Activated effector memory CD4-positive, alpha-beta T cell treated with Interleukin-2 at 50 U/mL for 16 hours (primary cell): ENCODE measurements around the gene PATE3.

ENCODE experiments used
- DNase-seq: peaks from one replicate; pipeline ENCODE4 v3.0.0-alpha.2; 2020

The PATE3 gene

GRCh38 chr11:125787827-125788226, at the start of gene PATE3:
Gene PATE3 (plus strand): TSS chr11:125788127. CDS start chr11:125788152, 25 bp downstream.
- no peak for DNase-seq

GRCh38 chr11:125740617-125741016, 47.3 kb upstream of the PATE3 start:
- no peak for DNase-seq

GRCh38 chr11:125743681-125744080, 44.2 kb upstream of the PATE3 start:
- DNase-seq = no peak

- no peak for DNase-seq
Measured at GRCh38 chr11:125745979-125746378, 41.9 kb upstream of the PATE3 start, which contains the start of gene PATE1. Gene PATE1 (plus strand): TSS chr11:125746279. CDS start chr11:125746305, 26 bp downstream.

GRCh38 chr11:125750629-125751028, 37.3 kb upstream of the PATE3 start:
- no peak for DNase-seq

- no peak for DNase-seq
Measured at GRCh38 chr11:125756050-125756449, 31.9 kb upstream of the PATE3 start.

- no peak for DNase-seq
Measured at GRCh38 chr11:125762445-125762844, 25.5 kb upstream of the PATE3 start.

- no peak for DNase-seq
Measured at GRCh38 chr11:125763483-125763882, 24.4 kb upstream of the PATE3 start.

GRCh38 chr11:125766251-125766650, 21.7 kb upstream of the PATE3 start:
- no peak for DNase-seq

GRCh38 chr11:125768336-125769046, 19.4 kb upstream of the PATE3 start:
- no peak for DNase-seq

GRCh38 chr11:125770583-125770982, 17.3 kb upstream of the PATE3 start:
- no peak for DNase-seq

- DNase-seq = no peak
Measured at GRCh38 chr11:125772834-125773505, 15.0 kb upstream of the PATE3 start.

GRCh38 chr11:125773516-125773915, 14.4 kb upstream of the PATE3 start:
- DNase-seq = no peak

- DNase-seq = no peak
Measured at GRCh38 chr11:125777309-125777708, 10.6 kb upstream of the PATE3 start.

- DNase-seq = no peak
Measured at GRCh38 chr11:125778728-125779127, 9.2 kb upstream of the PATE3 start, which contains the start of gene PATE2. Gene PATE2 (minus strand): TSS chr11:125778828. CDS start chr11:125778773, 55 bp downstream.

- DNase-seq = no peak
Measured at GRCh38 chr11:125784678-125785077, 3.2 kb upstream of the PATE3 start.

- DNase-seq = no peak
Measured at GRCh38 chr11:125790825-125791224, 2.9 kb downstream of the PATE3 start.

GRCh38 chr11:125797641-125798040, 9.7 kb downstream of the PATE3 start:
- DNase-seq = no peak

- no peak for DNase-seq
Measured at GRCh38 chr11:125799808-125800207, 11.9 kb downstream of the PATE3 start.

GRCh38 chr11:125802387-125802786, 14.5 kb downstream of the PATE3 start:
- DNase-seq = no peak

- no peak for DNase-seq
Measured at GRCh38 chr11:125807909-125808308, 20.0 kb downstream of the PATE3 start.

- DNase-seq = no peak
Measured at GRCh38 chr11:125833016-125833415, 45.1 kb downstream of the PATE3 start, which contains the start of gene PATE4. Gene PATE4 (plus strand): TSS chr11:125833316. CDS start chr11:125833360, 44 bp downstream.

GRCh38 chr11:125835748-125836147, 47.8 kb downstream of the PATE3 start:
- no peak for DNase-seq
